ENCODE measurements around the gene AVPR2.

GRCh38 chrX:153956044-153956907 is 51.8 kb downstream of the AVPR2 start:
- TF ChIP-seq, protein P1, sequence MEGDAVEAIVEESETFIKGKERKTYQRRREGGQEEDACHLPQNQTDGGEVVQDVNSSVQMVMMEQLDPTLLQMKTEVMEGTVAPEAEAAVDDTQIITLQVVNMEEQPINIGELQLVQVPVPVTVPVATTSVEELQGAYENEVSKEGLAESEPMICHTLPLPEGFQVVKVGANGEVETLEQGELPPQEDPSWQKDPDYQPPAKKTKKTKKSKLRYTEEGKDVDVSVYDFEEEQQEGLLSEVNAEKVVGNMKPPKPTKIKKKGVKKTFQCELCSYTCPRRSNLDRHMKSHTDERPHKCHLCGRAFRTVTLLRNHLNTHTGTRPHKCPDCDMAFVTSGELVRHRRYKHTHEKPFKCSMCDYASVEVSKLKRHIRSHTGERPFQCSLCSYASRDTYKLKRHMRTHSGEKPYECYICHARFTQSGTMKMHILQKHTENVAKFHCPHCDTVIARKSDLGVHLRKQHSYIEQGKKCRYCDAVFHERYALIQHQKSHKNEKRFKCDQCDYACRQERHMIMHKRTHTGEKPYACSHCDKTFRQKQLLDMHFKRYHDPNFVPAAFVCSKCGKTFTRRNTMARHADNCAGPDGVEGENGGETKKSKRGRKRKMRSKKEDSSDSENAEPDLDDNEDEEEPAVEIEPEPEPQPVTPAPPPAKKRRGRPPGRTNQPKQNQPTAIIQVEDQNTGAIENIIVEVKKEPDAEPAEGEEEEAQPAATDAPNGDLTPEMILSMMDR (conservative IDR thresholded peaks at IDR 0.05 in 1 of 2, IDR thresholded peaks at IDR 0.05 in 1 of 2; ENCODE audit: low read depth in 1 of 2, low read length in 2 of 2): no peak
- TF ChIP-seq EZH2 (IDR thresholded peaks at IDR 0.05; ENCODE audit: low read length, missing control alignments): no peak

Measured in fibroblast of lung (primary cell).